Endodermal cell (in vitro differentiated cells): ENCODE results near the gene IQSEC3. TPM values are rescaled to one million over a fixed set of nuclear protein-coding genes. Genes with fewer than 3 reads are reported as not detected.

ENCODE experiments used
- DNase-seq: peaks from one replicate; pipeline ENCODE4 v3.0.0-alpha.2; 2017
- H3K27ac ChIP-seq: 2 replicates; pipeline ENCODE4 v1.5.1; 2013; ENCODE audit warnings: mild to moderate bottlenecking, low read depth, low read length, moderate library complexity
- H3K27me3 ChIP-seq: 2 replicates; pipeline ENCODE4 v1.6.1; 2013; ENCODE audit warnings: mild to moderate bottlenecking, low read length, moderate library complexity; ENCODE audit not compliant: insufficient read depth, control insufficient read depth, poor library complexity, severe bottlenecking
- H3K36me3 ChIP-seq: 2 replicates; pipeline ENCODE4 v1.7.0; 2013; ENCODE audit warnings: mild to moderate bottlenecking, low read length, moderate library complexity; ENCODE audit not compliant: control insufficient read depth, insufficient read depth
- H3K4me1 ChIP-seq: one replicate; pipeline ENCODE4 v1.7.0; 2013; ENCODE audit warnings: low read length; ENCODE audit not compliant: control insufficient read depth, insufficient read depth
- H3K4me3 ChIP-seq: 2 replicates; pipeline ENCODE4 v1.5.1; 2013; ENCODE audit warnings: mild to moderate bottlenecking, low read length, moderate library complexity
- H3K9ac ChIP-seq: 2 replicates; pipeline ENCODE4 v1.6.1; 2013; ENCODE audit warnings: mild to moderate bottlenecking, low read length, moderate library complexity; ENCODE audit not compliant: poor library complexity, severe bottlenecking; ENCODE audit errors: extremely low read depth
- H3K9me3 ChIP-seq: 2 replicates; pipeline ENCODE4 v1.6.1; 2013; ENCODE audit warnings: mild to moderate bottlenecking, low read length, moderate library complexity; ENCODE audit not compliant: control insufficient read depth
- H3K27ac Mint-ChIP-seq: 2 replicates; pipeline ENCODE4 v1.8.0; 2020; ENCODE audit warnings: mixed read lengths
- H3K27me3 Mint-ChIP-seq: 2 replicates; pipeline ENCODE4 v1.8.0; 2021; ENCODE audit warnings: mild to moderate bottlenecking, mixed read lengths; ENCODE audit not compliant: insufficient read depth
- H3K36me3 Mint-ChIP-seq: 2 replicates; pipeline ENCODE4 v1.8.0; 2020; ENCODE audit warnings: low read depth, mixed read lengths
- H3K4me1 Mint-ChIP-seq: 2 replicates; pipeline ENCODE4 v1.8.0; 2020; ENCODE audit warnings: mixed read lengths
- H3K4me3 Mint-ChIP-seq: 2 replicates; pipeline ENCODE4 v1.8.0; 2020; ENCODE audit warnings: mild to moderate bottlenecking, moderate library complexity, mixed read lengths
- H3K9me3 Mint-ChIP-seq: 2 replicates; pipeline ENCODE4 v1.8.0; 2020; ENCODE audit warnings: mild to moderate bottlenecking, mixed read lengths
- CTCF ChIP-seq: fragments of 200-600 bp; sonication (generic); conservative IDR thresholded peaks from 2 replicates; pipeline ENCODE4 v1.5.0; 2021; ENCODE audit warnings: antibody characterized with exemption, mild to moderate bottlenecking
- WGBS, 2 experiments: methylation state at CpG; one replicate each; pipeline versions ENCODE4 v1.1.5 to v1.1.7; 2013; ENCODE audit warnings: missing lambda C conversion rate in 2 of 2, mixed read lengths in 1 of 2; ENCODE audit not compliant: insufficient coverage in 1 of 2, insufficient read length in 1 of 2; 5-methylcytosine and 5-hydroxymethylcytosine counted together
- total RNA-seq, 2 donors: library from RNA; stranded (reverse); fragmentation: NEBNext Ultra II Directional in 1 of 2; extraction: Animal tissue kit (Norgen Biotek cat#: 25700) in 1 of 2; gene quantifications; 2 replicates in 1 of 2; 3 replicates in 1 of 2; pipeline ENCODE4 v1.2.1, GENCODE V29; 2021

Gene IQSEC3
- total RNA-seq, 2 donors from 2014 or later: 1.5 to 2.7 TPM

GRCh38 chr12:207804-208203, 141.2 kb downstream of the IQSEC3 start:
- WGBS, 2 experiments: 89% methylated on average over 10 of the region's 10 CpGs; no CpG with 5 or more reads in 1 of the 2 experiments
- DNase-seq: no peak
- Histone ChIP-seq H3K4me3 (no peak overlapping the region), H3K27ac (no peak overlapping the region), H3K27me3 (peaks cover 63% of the 10 kb centered on the region), H3K9ac (no peak overlapping the region), H3K4me1 (peaks cover 16% of the 10 kb centered on the region), H3K9me3 (no peaks in the 10 kb centered on the region), H3K36me3 (no peaks in the 10 kb centered on the region)
- Mint-ChIP-seq H3K9me3 (no peaks in the 10 kb centered on the region), H3K27me3 (peaks cover 94% of the 10 kb centered on the region), H3K4me1 (peaks cover 30% of the 10 kb centered on the region), H3K36me3 (no peaks in the 10 kb centered on the region), H3K4me3 (no peak overlapping the region), H3K27ac (no peak overlapping the region)
- TF ChIP-seq CTCF: no peak

- Histone ChIP-seq H3K4me1 (peaks cover 22% of the 10 kb centered on the region), H3K27me3 (peaks cover 63% of the 10 kb centered on the region), H3K4me3 (no peak overlapping the region), H3K9me3 (no peaks in the 10 kb centered on the region), H3K36me3 (no peaks in the 10 kb centered on the region), H3K27ac (no peak overlapping the region), H3K9ac (no peak overlapping the region)
- Mint-ChIP-seq H3K4me1 (peaks cover 40% of the 10 kb centered on the region), H3K27ac (no peak overlapping the region), H3K36me3 (no peaks in the 10 kb centered on the region), H3K9me3 (no peaks in the 10 kb centered on the region), H3K4me3 (no peak overlapping the region), H3K27me3 (peaks cover 97% of the 10 kb centered on the region)
- no peak for TF ChIP-seq CTCF
- WGBS, 2 experiments: 83% methylated on average over 2 to 4 of the region's 4 CpGs
- DNase-seq: no peak
Observed at GRCh38 chr12:208813-209212, 142.2 kb downstream of the IQSEC3 start.

GRCh38 chr12:209246-209645, 142.7 kb downstream of the IQSEC3 start:
- no peak overlapping the region for H3K27ac Mint-ChIP-seq
- H3K9me3 ChIP-seq: no peaks in the 10 kb centered on the region
- H3K27ac ChIP-seq: no peak overlapping the region
- H3K4me1 ChIP-seq: peaks cover 22% of the 10 kb centered on the region
- DNase-seq: no peak
- no peak overlapping the region for H3K9ac ChIP-seq
- peaks cover 63% of the 10 kb centered on the region for H3K27me3 ChIP-seq
- TF ChIP-seq CTCF: no peak
- 79 to 88% methylated on average over 8 to 14 of the region's 15 CpGs for WGBS, 2 experiments
- H3K36me3 ChIP-seq: no peaks in the 10 kb centered on the region
- H3K27me3 Mint-ChIP-seq: peaks cover 95% of the 10 kb centered on the region
- H3K9me3 Mint-ChIP-seq: no peaks in the 10 kb centered on the region
- H3K4me3 Mint-ChIP-seq: no peak overlapping the region
- peaks cover 41% of the 10 kb centered on the region for H3K4me1 Mint-ChIP-seq
- no peaks in the 10 kb centered on the region for H3K36me3 Mint-ChIP-seq
- H3K4me3 ChIP-seq: no peak overlapping the region
